OCI-LY3 (cell line): Measurements from ENCODE around the gene PRPF31.

Source experiments
- H2AFZ ChIP-seq: fragments of 200-600, 300-600 bp; shearing (Covaris generic); 2 replicates; pipeline ENCODE4 v1.6.0; 2014; ENCODE audit warnings: antibody characterized with exemption, low read depth, low read length
- H3K27ac ChIP-seq: fragments of 200-600, 300-600 bp; sonication (generic); 2 replicates; pipeline ENCODE4 v1.5.1; 2014; ENCODE audit warnings: mild to moderate bottlenecking, low read length, moderate library complexity, mixed read lengths
- H3K27me3 ChIP-seq: fragments of 200-600, 300-600 bp; sonication (generic); 2 replicates; pipeline ENCODE4 v1.6.1; 2014; ENCODE audit warnings: low read depth, low read length, mixed read lengths
- H3K36me3 ChIP-seq: fragments of 200-600, 300-600 bp; sonication (generic); replicated peaks from 2 replicates; pipeline ENCODE3; 2014; ENCODE audit warnings: low read depth, low read length, mixed read lengths
- H3K4me1 ChIP-seq: fragments of 300-600, 200-600 bp; sonication (generic); 2 replicates; pipeline ENCODE4 v1.6.1; 2014; ENCODE audit warnings: low read length, mixed read lengths
- H3K4me2 ChIP-seq: fragments of 200-600, 300-600 bp; sonication (generic); 2 replicates; pipeline ENCODE4 v1.6.1; 2014; ENCODE audit warnings: low read length, mixed read lengths
- H3K4me3 ChIP-seq: fragments of 300-600, 200-600 bp; sonication (generic); 2 replicates; pipeline ENCODE4 v1.5.1; 2014; ENCODE audit warnings: antibody characterized with exemption, mild to moderate bottlenecking, low read length, moderate library complexity
- H3K79me2 ChIP-seq: fragments of 300-600, 200-600 bp; shearing (Covaris generic); 2 replicates; pipeline ENCODE4 v1.6.1; 2014; ENCODE audit warnings: mild to moderate bottlenecking, low read length, mixed read lengths
- H3K9ac ChIP-seq: fragments of 300-600, 200-600 bp; shearing (Covaris generic); 2 replicates; pipeline ENCODE4 v1.6.0; 2014; ENCODE audit warnings: mild to moderate bottlenecking, low read length, moderate library complexity
- H3K9me3 ChIP-seq: fragments of 200-600, 300-600 bp; shearing (Covaris generic); 2 replicates; pipeline ENCODE4 v1.6.1; 2014; ENCODE audit warnings: low read length, mixed read lengths; ENCODE audit not compliant: insufficient read depth
- H4K20me1 ChIP-seq: fragments of 200-600, 300-600 bp; sonication (generic); 2 replicates; pipeline ENCODE4 v1.6.1; 2016; ENCODE audit warnings: low read length, mixed read lengths; ENCODE audit not compliant: insufficient read depth
- CTCF ChIP-seq: fragments of 200-600, 300-600 bp; sonication (generic); IDR thresholded peaks from 2 replicates; pipeline ENCODE4 v1.5.1; 2014; ENCODE audit warnings: antibody characterized with exemption, low read length, low read depth
- EZH2phosphoT487 ChIP-seq: fragments of 200-600 bp; shearing (Covaris generic); IDR thresholded peaks from 2 replicates; pipeline ENCODE4 v1.6.1; 2018; ENCODE audit warnings: antibody characterized with exemption, mixed run types, low read depth

PRPF31 gene

GRCh38 chr19:54115109-54116063, at the start of gene PRPF31, which contains the start of gene TFPT:
TSS of gene PRPF31 (plus strand) at chr19:54115754. CDS start at chr19:54118279, 2,525 bp downstream.
TSS of gene TFPT (minus strand) at chr19:54115657. CDS start at chr19:54115269, 388 bp downstream.
- Histone ChIP-seq H4K20me1 (no peaks in the 10 kb centered on the region), H2AFZ (peak within 1 kb of the TSS; percentile 95), H3K4me1 (peaks cover 8% of the 10 kb centered on the region), H3K9ac (peak within 1 kb of the TSS; percentile 87), H3K79me2 (peaks cover 43% of the 10 kb centered on the region), H3K4me3 (peak within 1 kb of the TSS; percentile 78), H3K36me3 (peaks cover 22% of the 10 kb centered on the region), H3K9me3 (no peaks in the 10 kb centered on the region), H3K27me3 (no peaks in the 10 kb centered on the region), H3K4me2 (peak within 1 kb of the TSS; percentile 88), H3K27ac (peak within 1 kb of the TSS; percentile 75)
- no peak for TF ChIP-seq EZH2phosphoT487

DNA sequence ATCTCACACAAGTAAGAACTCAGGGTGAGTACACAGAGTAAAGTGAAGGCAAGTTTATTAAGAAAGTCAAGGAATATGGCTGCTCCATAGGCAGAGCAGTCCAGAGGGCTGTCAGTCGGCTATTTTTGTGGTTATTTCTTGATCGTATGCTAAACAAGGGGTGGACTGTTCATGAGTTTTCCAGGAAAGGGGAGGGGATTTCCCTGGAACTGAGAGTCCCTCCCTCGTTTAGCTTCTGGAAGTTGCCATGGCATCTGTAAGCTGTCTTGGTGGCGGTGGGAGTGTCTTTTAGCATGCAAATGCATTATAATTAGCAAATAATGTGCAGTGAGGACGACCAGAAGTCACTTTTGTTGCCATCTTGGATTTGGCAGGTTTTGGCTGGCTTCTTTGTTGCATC, 46.1 kb upstream of the PRPF31 start:
- no peak for TF ChIP-seq CTCF
- no peaks in the 10 kb centered on the region for H3K27me3 ChIP-seq
- H3K79me2 ChIP-seq = no peaks in the 10 kb centered on the region
- H2AFZ ChIP-seq = no peak overlapping the region
- H3K4me3 ChIP-seq = no peak overlapping the region
- H3K9me3 ChIP-seq = no peaks in the 10 kb centered on the region; the same call in 1 of the 2 replicates
- H3K36me3 ChIP-seq = no peaks in the 10 kb centered on the region
- no peak overlapping the region for H3K4me2 ChIP-seq
- no peaks in the 10 kb centered on the region for H4K20me1 ChIP-seq
- H3K9ac ChIP-seq = no peak overlapping the region
- no peaks in the 10 kb centered on the region for H3K4me1 ChIP-seq
- no peak overlapping the region for H3K27ac ChIP-seq

- no peaks in the 10 kb centered on the region for H4K20me1 ChIP-seq
- no peak for TF ChIP-seq EZH2phosphoT487
- TF ChIP-seq CTCF = no peak
Observed at GRCh38 chr19:54073829-54074228, 41.7 kb upstream of the PRPF31 start.

GRCh38 chr19:54074851-54075250, 40.7 kb upstream of the PRPF31 start:
- Histone ChIP-seq H3K4me2 (no peak overlapping the region), H2AFZ (no peak overlapping the region), H3K4me3 (no peak overlapping the region), H3K36me3 (no peaks in the 10 kb centered on the region), H3K79me2 (no peaks in the 10 kb centered on the region), H3K9ac (no peak overlapping the region), H3K27ac (no peak overlapping the region), H4K20me1 (no peaks in the 10 kb centered on the region), H3K4me1 (no peaks in the 10 kb centered on the region), H3K27me3 (no peaks in the 10 kb centered on the region), H3K9me3 (no peaks in the 10 kb centered on the region)
- TF ChIP-seq CTCF (no peak), EZH2phosphoT487 (no peak)

More at GRCh38 chr19:54073829-54074228, 41.7 kb upstream of the PRPF31 start:
- Histone ChIP-seq H2AFZ (no peak overlapping the region), H3K36me3 (no peaks in the 10 kb centered on the region), H3K4me2 (no peak overlapping the region), H3K9ac (no peak overlapping the region), H3K4me1 (no peaks in the 10 kb centered on the region), H3K27me3 (no peaks in the 10 kb centered on the region), H3K27ac (no peak overlapping the region), H3K79me2 (no peaks in the 10 kb centered on the region), H3K4me3 (no peak overlapping the region), H3K9me3 (no peaks in the 10 kb centered on the region; the same call in 1 of the 2 replicates)
